Measurements from ENCODE around the gene NCLN. TPM values are rescaled to one million over a fixed set of nuclear protein-coding genes. Genes with fewer than 3 reads are reported as not detected.
A peak's percentile ranks its signal among the peaks of the same experiment; 100 is the strongest.

Gene NCLN
- total RNA-seq, 1 donor: 52.7 TPM

- TF ChIP-seq CTCF (IDR thresholded peaks at IDR 0.05; ENCODE audit: insufficient read depth, low read depth, low read length): no peak
- peak overlapping the region; percentile 14 for H3K4me3 ChIP-seq (ENCODE audit: low read depth, low read length)
- peak; percentile 99 for DNase-seq (ENCODE audit: low read depth)
Observed at GRCh38 chr19:3154957-3155736, 30.6 kb upstream of the NCLN start.

- H3K4me3 ChIP-seq (ENCODE audit: low read depth, low read length): no peak overlapping the region
- DNase-seq (ENCODE audit: low read depth): no peak
- no peak for TF ChIP-seq CTCF (IDR thresholded peaks at IDR 0.05; ENCODE audit: insufficient read depth, low read depth, low read length)
Observed at GRCh38 chr19:3157096-3157845, 28.5 kb upstream of the NCLN start.

- H3K4me3 ChIP-seq (ENCODE audit: low read depth, low read length): no peak overlapping the region
- DNase-seq (ENCODE audit: low read depth): no peak
- no peak for TF ChIP-seq CTCF (IDR thresholded peaks at IDR 0.05; ENCODE audit: insufficient read depth, low read depth, low read length)
Observed at GRCh38 chr19:3159565-3159964, 26.2 kb upstream of the NCLN start.

GRCh38 chr19:3160219-3160618 is 25.5 kb upstream of the NCLN start:
- no peak overlapping the region for H3K4me3 ChIP-seq (ENCODE audit: low read depth, low read length)
- TF ChIP-seq CTCF (IDR thresholded peaks at IDR 0.05; ENCODE audit: insufficient read depth, low read depth, low read length): no peak
- DNase-seq (ENCODE audit: low read depth): no peak

GRCh38 chr19:3161453-3161852 is 24.3 kb upstream of the NCLN start:
- H3K4me3 ChIP-seq (ENCODE audit: low read depth, low read length): no peak overlapping the region
- no peak for TF ChIP-seq CTCF (IDR thresholded peaks at IDR 0.05; ENCODE audit: insufficient read depth, low read depth, low read length)
- DNase-seq (ENCODE audit: low read depth): peak; percentile 30

GRCh38 chr19:3162418-3163229 is 23.1 kb upstream of the NCLN start:
- DNase-seq (ENCODE audit: low read depth): no peak
- no peak for TF ChIP-seq CTCF (IDR thresholded peaks at IDR 0.05; ENCODE audit: insufficient read depth, low read depth, low read length)
- no peak overlapping the region for H3K4me3 ChIP-seq (ENCODE audit: low read depth, low read length)
